Mesangial cell (primary cell): ENCODE results near the gene ZC3H10. TPM values are rescaled to one million over a fixed set of nuclear protein-coding genes. Genes with fewer than 3 reads are reported as not detected.

ENCODE experiments used
- total RNA-seq: library from RNA; depleted of rRNA; stranded (reverse); fragments of >200 nt; gene quantifications from 2 replicates; pipeline ENCODE4 v1.2.3, GENCODE V29; 2015

The ZC3H10 gene
- 2.3 and 3.0 TPM in 2 replicates for total RNA-seq

DNA sequence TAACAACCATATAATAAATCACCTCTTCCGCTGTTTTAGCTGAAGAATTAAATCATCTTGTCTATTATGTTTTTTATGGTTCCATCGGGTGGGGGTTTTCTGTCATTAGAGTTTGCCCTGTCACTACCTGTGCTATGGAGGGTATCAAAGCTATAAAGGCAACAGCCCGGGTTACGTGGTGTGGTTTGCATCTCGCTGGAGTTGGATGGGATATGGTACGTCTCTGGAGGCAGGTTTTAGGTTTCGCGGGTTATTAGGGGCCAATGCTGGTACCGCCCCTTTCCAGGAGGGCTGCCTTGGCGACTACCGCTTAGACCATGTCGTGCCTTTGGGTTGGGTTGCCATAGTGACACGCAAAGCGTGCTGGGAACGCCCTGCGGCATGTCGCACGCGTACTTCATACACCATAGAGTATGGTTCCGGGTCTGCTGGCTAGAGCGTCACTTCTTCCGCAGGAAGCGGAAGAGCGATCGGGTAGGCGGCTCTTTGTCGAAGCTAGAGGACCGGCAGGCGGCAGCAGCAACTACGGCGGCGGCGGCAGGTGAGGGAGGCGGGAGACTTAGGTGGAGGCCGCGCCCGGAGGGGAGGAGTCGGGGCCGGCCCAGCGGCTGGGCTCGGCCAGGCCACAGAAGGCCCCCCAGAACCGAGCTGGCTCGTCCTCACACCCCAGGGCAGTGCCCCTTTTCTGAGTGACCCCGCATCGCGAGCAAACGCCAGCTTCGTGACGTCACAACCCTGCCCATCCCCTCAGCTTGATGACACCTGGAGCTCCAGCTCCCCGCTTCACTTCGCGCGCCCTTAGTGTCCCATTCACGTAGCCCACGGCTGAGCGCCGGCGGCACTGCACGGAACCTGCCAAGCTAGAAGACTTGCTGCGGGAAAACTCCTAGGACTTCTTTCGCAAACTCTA lies at the start of gene ZC3H10:
TSS of gene ZC3H10 (plus strand) at position 489 of the 910 bp plus-strand sequence. CDS start 2,297 bp downstream, outside the sequence.

DNA sequence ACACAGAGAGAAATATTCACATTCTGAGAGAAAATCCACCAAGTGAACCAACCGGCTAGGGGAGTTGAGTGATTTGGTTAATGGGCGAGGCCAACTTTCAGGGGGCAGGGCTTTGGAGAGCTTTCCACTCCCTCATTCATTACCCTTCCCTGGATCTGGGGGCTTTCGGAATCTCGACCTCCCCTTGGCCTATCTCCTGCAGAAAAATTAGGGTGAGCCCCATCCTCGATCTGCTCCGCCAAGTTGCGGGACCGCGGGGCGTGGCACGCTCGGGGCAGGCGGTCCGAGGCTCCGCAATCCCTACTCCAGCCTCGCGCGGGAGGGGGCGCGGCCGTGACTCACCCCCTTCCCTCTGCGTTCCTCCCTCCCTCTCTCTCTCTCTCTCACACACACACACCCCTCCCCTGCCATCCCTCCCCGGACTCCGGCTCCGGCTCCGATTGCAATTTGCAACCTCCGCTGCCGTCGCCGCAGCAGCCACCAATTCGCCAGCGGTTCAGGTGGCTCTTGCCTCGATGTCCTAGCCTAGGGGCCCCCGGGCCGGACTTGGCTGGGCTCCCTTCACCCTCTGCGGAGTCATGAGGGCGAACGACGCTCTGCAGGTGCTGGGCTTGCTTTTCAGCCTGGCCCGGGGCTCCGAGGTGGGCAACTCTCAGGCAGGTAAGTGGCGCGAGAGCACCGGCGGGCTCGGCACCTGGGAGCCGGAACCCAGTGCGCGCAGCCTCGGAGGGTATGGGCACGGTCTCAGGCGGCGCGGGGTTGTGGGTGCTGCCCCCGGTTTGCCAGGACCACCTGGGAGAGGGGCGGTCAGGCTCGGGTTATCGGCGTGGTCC lies 38.1 kb upstream of the ZC3H10 start, which contains the start of gene ERBB3:
TSS of gene ERBB3 (plus strand) at position 443 of the 833 bp plus-strand sequence. CDS start at position 579, 136 bp downstream.

GRCh38 chr12:56104109-56104814 lies 13.8 kb upstream of the ZC3H10 start, which contains the start of gene PA2G4:
Gene PA2G4 (plus strand): TSS chr12:56104559. CDS start chr12:56104738, 179 bp downstream.

DNA sequence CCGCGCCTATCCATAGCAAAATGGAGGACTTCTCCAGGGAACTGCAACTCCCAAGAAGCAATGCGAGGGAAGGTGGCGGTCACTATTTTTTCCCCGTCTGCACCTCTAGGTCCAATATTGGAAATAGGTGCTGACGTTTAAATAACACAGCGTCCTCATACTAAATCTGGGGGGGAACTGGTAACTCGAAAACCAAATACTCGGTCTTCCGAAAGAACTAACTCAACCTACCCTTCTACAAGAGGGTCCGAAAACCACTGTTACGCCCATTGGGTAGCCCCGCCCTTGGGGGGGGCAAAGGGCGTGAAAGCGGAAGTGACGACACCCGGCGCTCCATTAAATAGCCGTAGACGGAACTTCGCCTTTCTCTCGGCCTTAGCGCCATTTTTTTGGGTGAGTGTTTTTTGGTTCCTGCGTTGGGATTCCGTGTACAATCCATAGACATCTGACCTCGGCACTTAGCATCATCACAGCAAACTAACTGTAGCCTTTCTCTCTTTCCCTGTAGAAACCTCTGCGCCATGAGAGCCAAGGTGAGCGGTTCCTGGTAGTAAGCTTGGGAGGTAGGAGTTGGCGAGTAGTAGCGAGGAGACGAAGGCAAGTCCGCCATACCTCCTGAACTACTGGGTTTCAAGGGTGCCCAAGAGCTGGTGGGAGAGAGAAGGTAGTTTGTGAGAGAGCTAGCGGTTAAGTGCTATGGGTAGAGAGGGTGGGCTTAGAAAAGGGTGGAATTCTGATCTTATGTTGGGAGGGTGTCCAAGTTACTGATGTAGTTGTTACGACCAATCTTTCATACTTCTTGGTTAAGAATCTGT lies 1.6 kb upstream of the ZC3H10 start, which contains the start of gene RPL41:
TSS of gene RPL41 (plus strand) at position 367 of the 815 bp plus-strand sequence.

GRCh38 chr12:56127888-56128669 lies 10.0 kb downstream of the ZC3H10 start, which contains the start of gene ESYT1:
Gene ESYT1 (plus strand): TSS chr12:56128267. CDS start chr12:56128320, 53 bp downstream.

DNA sequence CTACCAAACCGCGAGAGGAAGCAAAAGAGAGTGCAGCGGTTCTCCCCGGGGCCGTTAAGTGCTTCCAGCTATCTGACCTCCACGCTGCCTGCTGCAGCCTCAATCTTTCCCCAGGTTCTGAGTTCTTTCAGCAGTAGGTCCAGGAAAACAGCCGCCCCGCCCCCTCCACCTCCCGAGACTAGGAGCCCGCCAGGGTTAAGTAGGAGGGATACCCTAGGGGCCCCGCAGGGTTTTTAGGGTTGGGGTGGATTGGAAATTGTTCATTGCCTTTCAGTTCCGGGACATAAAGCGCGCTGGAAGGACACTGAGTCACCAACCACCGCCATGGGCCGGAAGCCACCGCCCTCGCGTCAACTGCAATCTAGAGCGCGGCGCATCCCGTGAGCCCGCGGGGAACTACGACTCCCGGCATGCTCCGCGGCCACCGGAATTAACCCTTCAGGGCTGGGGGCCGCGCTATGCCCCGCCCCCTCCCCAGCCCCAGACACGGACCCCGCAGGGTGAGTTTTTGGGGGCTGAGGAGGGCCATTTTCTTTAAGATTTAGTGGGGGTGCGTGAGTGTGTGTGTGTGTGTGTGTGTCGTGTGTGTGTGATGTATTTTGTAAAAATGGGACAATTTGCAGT lies 34.2 kb downstream of the ZC3H10 start, which contains the start of gene MYL6B:
TSS of gene MYL6B (plus strand) at position 456 of the 624 bp plus-strand sequence. CDS start 1,332 bp downstream, outside the sequence.

DNA sequence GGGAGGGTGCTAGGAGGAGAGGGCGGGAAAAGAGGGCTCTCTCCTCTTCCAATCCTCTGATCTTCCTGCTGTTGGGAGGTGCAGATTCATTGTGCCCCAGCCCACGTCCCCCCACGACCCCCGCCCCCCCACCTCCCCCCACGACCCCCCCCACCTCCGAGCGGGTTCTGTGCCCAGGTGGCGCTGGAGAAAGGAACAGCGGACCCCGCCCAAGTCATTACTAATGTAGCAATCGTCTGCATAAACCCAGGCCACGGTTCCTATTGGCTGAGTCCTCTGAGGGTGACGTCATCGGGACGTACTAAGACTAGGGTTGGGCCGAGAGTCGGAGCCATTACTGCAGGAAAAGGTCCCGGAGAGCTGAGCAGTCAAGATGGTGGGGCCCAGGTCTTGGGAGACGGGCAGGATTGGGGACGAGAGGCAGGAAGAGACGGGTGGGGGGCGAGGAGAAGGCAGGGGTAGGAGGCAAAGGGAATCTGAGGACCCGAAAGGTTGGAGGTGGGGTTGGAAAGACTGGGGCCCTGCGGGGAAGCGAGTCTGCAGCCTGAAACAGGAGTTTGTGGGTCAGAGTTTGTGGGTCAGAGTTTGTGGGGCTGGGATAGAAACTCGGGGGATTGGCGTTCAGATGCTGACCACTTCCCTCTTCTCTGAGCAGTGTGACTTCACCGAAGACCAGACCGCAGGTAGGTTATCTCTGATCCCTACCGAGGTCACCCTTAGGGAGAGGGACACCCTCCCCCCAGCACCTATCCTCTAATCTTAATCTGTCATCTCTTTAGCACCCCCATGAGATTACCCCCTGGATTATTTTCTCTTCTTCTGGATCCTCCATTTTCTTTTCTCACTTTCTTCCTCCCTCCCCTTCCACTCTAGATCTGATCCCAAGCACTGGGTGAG lies 40.2 kb downstream of the ZC3H10 start, which contains the start of gene MYL6:
TSS of gene MYL6 (plus strand) at position 331 of the 897 bp plus-strand sequence. CDS start at position 374, 43 bp downstream.

Other genes starting within 250 kb of the ZC3H10 start
- 23.0 and 23.7 TPM in 2 replicates for gene PYM1, start 190.4 kb upstream of the ZC3H10 start, total RNA-seq
- 31.6 and 34.2 TPM in 2 replicates for gene DGKA, start 187.1 kb upstream of the ZC3H10 start, total RNA-seq
- 1.5 and 6.6 TPM in 2 replicates for gene PMEL, start 152.2 kb upstream of the ZC3H10 start, total RNA-seq
- gene CDK2, start 151.4 kb upstream of the ZC3H10 start, total RNA-seq = 11.2 and 54.6 TPM in 2 replicates
- gene RAB5B, start 144.2 kb upstream of the ZC3H10 start, total RNA-seq = 44.3 and 67.1 TPM in 2 replicates
- 14.5 and 18.4 TPM in 2 replicates for gene SUOX, start 121.0 kb upstream of the ZC3H10 start, total RNA-seq
- 4.1 and 5.3 TPM in 2 replicates for gene IKZF4, start 97.2 kb upstream of the ZC3H10 start, total RNA-seq
- gene RPS26, start 76.3 kb upstream of the ZC3H10 start, total RNA-seq = 819 and 1,390 TPM in 2 replicates
- gene ERBB3, start 38.1 kb upstream of the ZC3H10 start, total RNA-seq = 2.3 and 5.6 TPM in 2 replicates
- gene PA2G4, start 13.7 kb upstream of the ZC3H10 start, total RNA-seq = 87.1 and 204 TPM in 2 replicates
- 1,989 and 2,469 TPM in 2 replicates for gene RPL41, start 1.6 kb upstream of the ZC3H10 start, total RNA-seq
- gene ESYT1, start 10.0 kb downstream of the ZC3H10 start, total RNA-seq = 318 and 340 TPM in 2 replicates
- 91.1 and 109 TPM in 2 replicates for gene MYL6B, start 34.3 kb downstream of the ZC3H10 start, total RNA-seq
- 1,442 and 2,553 TPM in 2 replicates for gene MYL6, start 40.1 kb downstream of the ZC3H10 start, total RNA-seq
- 35.0 and 49.7 TPM in 2 replicates for gene SMARCC2, start 71.2 kb downstream of the ZC3H10 start, total RNA-seq
- 53.6 and 72.0 TPM in 2 replicates for gene RNF41, start 103.7 kb downstream of the ZC3H10 start, total RNA-seq
- 30.0 and 48.1 TPM in 2 replicates for gene NABP2, start 106.1 kb downstream of the ZC3H10 start, total RNA-seq
- gene SLC39A5, start 111.8 kb downstream of the ZC3H10 start, total RNA-seq = not detected in 2 replicates
- gene ANKRD52, start 140.1 kb downstream of the ZC3H10 start, total RNA-seq = 42.3 and 54.6 TPM in 2 replicates
- 9.6 and 9.8 TPM in 2 replicates for gene COQ10A, start 148.7 kb downstream of the ZC3H10 start, total RNA-seq
- 130 and 148 TPM in 2 replicates for gene CS, start 182.1 kb downstream of the ZC3H10 start, total RNA-seq
- gene CNPY2, start 197.7 kb downstream of the ZC3H10 start, total RNA-seq = 75.3 and 76.6 TPM in 2 replicates
- gene PAN2, start 215.7 kb downstream of the ZC3H10 start, total RNA-seq = 15.6 and 21.6 TPM in 2 replicates
- gene IL23A, start 220.6 kb downstream of the ZC3H10 start, total RNA-seq = 1.1 and 1.5 TPM in 2 replicates
- gene STAT2, start 241.8 kb downstream of the ZC3H10 start, total RNA-seq = 53.4 and 121 TPM in 2 replicates
- gene APOF, start 244.6 kb downstream of the ZC3H10 start, total RNA-seq = not detected in 2 replicates